Activated gamma-delta T cell treated with Interleukin-2 at 50 U/mL for 16 hours (primary cell): ENCODE results near the gene SPINK7.
"Not testable (repeated sequence)": the region's sequence is repeated elsewhere in the genome, so short reads cannot be mapped to it uniquely, and the experiment has no call there.

Experiments
- DNase-seq: peaks from one replicate; pipeline ENCODE4 v3.0.0-alpha.2; 2020

Gene SPINK7

GRCh38 chr5:148312153-148312552, at the start of gene SPINK7:
Gene SPINK7, plus strand, starts transcription at chr5:148312423. Its CDS starts 61 bp downstream, at chr5:148312484.
- no peak for DNase-seq

GRCh38 chr5:148267962-148268361, 44.3 kb upstream of the SPINK7 start:
- DNase-seq = no peak

GRCh38 chr5:148268566-148268965, 43.7 kb upstream of the SPINK7 start, which contains the start of gene SPINK13:
Gene SPINK13, plus strand, starts transcription at chr5:148268794. Its CDS starts 1,279 bp downstream, at chr5:148270073.
- DNase-seq = no peak

GRCh38 chr5:148275129-148275528, 37.1 kb upstream of the SPINK7 start:
- DNase-seq = not testable (repeated sequence)

- DNase-seq = not testable (repeated sequence)
These were observed 31.3 kb upstream of the SPINK7 start for GRCh38 chr5:148280893-148281292.

- not testable (repeated sequence) for DNase-seq
These were observed 30.9 kb upstream of the SPINK7 start for GRCh38 chr5:148281336-148281735.

GRCh38 chr5:148290271-148291195, 21.7 kb upstream of the SPINK7 start:
- no peak for DNase-seq

GRCh38 chr5:148297731-148298130, 14.5 kb upstream of the SPINK7 start:
- DNase-seq = no peak

GRCh38 chr5:148306446-148306845, 5.8 kb upstream of the SPINK7 start:
- no peak for DNase-seq

- no peak for DNase-seq
These were observed 3.2 kb upstream of the SPINK7 start for GRCh38 chr5:148309019-148309418.

GRCh38 chr5:148309746-148310145, 2.5 kb upstream of the SPINK7 start:
- no peak for DNase-seq

- DNase-seq = no peak
These were observed 739 bp upstream of the SPINK7 start for GRCh38 chr5:148311484-148311883.

- DNase-seq = no peak
These were observed 2.0 kb downstream of the SPINK7 start for GRCh38 chr5:148314187-148314586.

- no peak for DNase-seq
These were observed 2.5 kb downstream of the SPINK7 start for GRCh38 chr5:148314731-148315130.

- peak; percentile 4 for DNase-seq
These were observed 8.1 kb downstream of the SPINK7 start for GRCh38 chr5:148320011-148320963.

- DNase-seq = no peak
These were observed 21.1 kb downstream of the SPINK7 start for GRCh38 chr5:148333262-148333849.

GRCh38 chr5:148335259-148335658, 23.0 kb downstream of the SPINK7 start, which contains the start of gene SPINK9:
Gene SPINK9, plus strand, starts transcription at chr5:148335559. Its CDS starts 55 bp downstream, at chr5:148335614.
- DNase-seq = no peak

- DNase-seq = no peak
These were observed 24.6 kb downstream of the SPINK7 start for GRCh38 chr5:148336704-148337435.

- no peak for DNase-seq
These were observed 30.3 kb downstream of the SPINK7 start for GRCh38 chr5:148342371-148343045.

GRCh38 chr5:148343046-148343407, 30.8 kb downstream of the SPINK7 start:
- DNase-seq = no peak
